K562 (cell line): ENCODE data around the gene ZNF441.

Experiments used
- ARID3A ChIP-seq: IDR thresholded peaks from 2 replicates; pipeline ENCODE4 v1.6.1; 2012; ENCODE audit warnings: low read depth, low read length, improper control_type of control experiment, borderline replicate concordance
- CTCF ChIP-seq, 3 experiments: IDR thresholded peaks in 2 of 3; conservative IDR thresholded peaks in 1 of 3; 2 replicates each; pipeline ENCODE4 v1.5.1; 2011 to 2012; ENCODE audit warnings: low read length in 3 of 3, mild to moderate bottlenecking in 3 of 3, control low read depth in 2 of 3, improper control_type of control experiment in 1 of 3, inconsistent platforms in 1 of 3, low read depth in 1 of 3, mixed read lengths in 1 of 3, moderate library complexity in 1 of 3; ENCODE audit not compliant: insufficient read depth in 2 of 3
- HCFC1 ChIP-seq: IDR thresholded peaks from 2 replicates; pipeline ENCODE4 v1.6.1; 2012; ENCODE audit warnings: low read depth, low read length, improper control_type of control experiment
- KLF16 ChIP-seq: IDR thresholded peaks from 2 replicates; pipeline ENCODE4 v1.6.1; 2016; ENCODE audit warnings: antibody characterized with exemption
- MAFK ChIP-seq: IDR thresholded peaks from 2 replicates; pipeline ENCODE4 v1.6.1; 2011; ENCODE audit warnings: low read length, improper control_type of control experiment
- TRIM28 ChIP-seq: fragments of 450-650 bp; IDR thresholded peaks from 2 replicates; pipeline ENCODE4 v1.6.1; 2017
- ZNF121 ChIP-seq: sonication (generic); formaldehyde crosslinking; conservative IDR thresholded peaks from 2 replicates; pipeline ENCODE4 v1.8.0; 2022; ENCODE audit warnings: missing genetic modification reagents
- ZNF253 ChIP-seq: fragments of 250-450 bp; sonication (Bioruptor Pico); conservative IDR thresholded peaks from 2 replicates; pipeline ENCODE4 v1.6.1; 2021; ENCODE audit warnings: mild to moderate bottlenecking
- ZNF274 ChIP-seq: IDR thresholded peaks from 2 replicates; pipeline ENCODE4 v1.6.1; 2011; ENCODE audit warnings: low read depth, mild to moderate bottlenecking, low read length, moderate library complexity, borderline replicate concordance
- ZNF766 ChIP-seq: fragments of 200-800 bp; sonication (Bioruptor generic); conservative IDR thresholded peaks from 2 replicates; pipeline ENCODE4 v1.6.1; 2016; ENCODE audit warnings: missing genetic modification characterization, missing compliant biosample characterization

GRCh38 chr19:11747277-11747676 is 19.5 kb upstream of the ZNF441 start:
- no peak for TF ChIP-seq KLF16
- peak; percentile 59; the same call in 1 of the 2 replicates for TF ChIP-seq TRIM28
- no peak for TF ChIP-seq CTCF (IDR thresholded peaks at IDR 0.05 in 2 of 3, conservative IDR thresholded peaks at IDR 0.05 in 1 of 3; ENCODE audit: insufficient read depth in 2 of 3, low read depth in 1 of 3, low read length in 3 of 3)
- TF ChIP-seq ZNF121 = no peak
- no peak for TF ChIP-seq MAFK
- TF ChIP-seq ZNF253 (CRISPR knock-in tag) = no peak
- TF ChIP-seq HCFC1 = no peak
- no peak for TF ChIP-seq ZNF766
- no peak for TF ChIP-seq ARID3A
- no peak for TF ChIP-seq ZNF274
